IMR-90 (cell line): ENCODE data around the gene SP140L. TPM values are rescaled to one million over a fixed set of nuclear protein-coding genes. Genes with fewer than 3 reads are reported as not detected.

ENCODE experiments used
- ATAC-seq: fragments of 200-7000 bp; cut with Tn5 transposase; 2 replicates; pipeline ENCODE4 v1.9.1; 2020; ENCODE audit warnings: low read depth, mild to moderate bottlenecking, moderate library complexity
- BruUV-seq: library from RNA; stranded (reverse); fragments of 400-500 nt; replicated peaks from 2 replicates; lab custom pipeline; 2021; lab: Mats Ljungman, UMichigan
- CTCF ChIA-PET: fragments of 300-600 bp; formaldehyde crosslinking; extraction: SDS; loops from one replicate; lab custom pipeline; 2021; ENCODE audit warnings: antibody characterized with exemption; lab: Yijun Ruan, JAX
- POLR2A ChIA-PET: fragments of 300-600 bp; sonication (Branson Sonifier 250); formaldehyde crosslinking; loops from one replicate; lab custom pipeline; 2022; ENCODE audit warnings: antibody characterized with exemption; ENCODE audit not compliant: unreplicated experiment; lab: Charles Lee
- DNase-seq: peaks from one replicate; pipeline ENCODE4 v3.0.0; 2013
- H2AFZ ChIP-seq: replicated peaks from 2 replicates; pipeline ENCODE3; 2013; ENCODE audit warnings: low read length, mild to moderate bottlenecking; ENCODE audit not compliant: poor library complexity
- H2AK5ac ChIP-seq: 2 replicates; pipeline ENCODE4 v1.6.1; 2013; ENCODE audit warnings: low read depth, low read length, inconsistent platforms
- H2AK9ac ChIP-seq: replicated peaks from 2 replicates; pipeline ENCODE3; 2013; ENCODE audit warnings: mild to moderate bottlenecking, low read depth, low read length, moderate library complexity; ENCODE audit not compliant: poor library complexity
- H2BK120ac ChIP-seq: 2 replicates; pipeline ENCODE4 v1.6.1; 2013; ENCODE audit warnings: low read depth, low read length, inconsistent platforms
- H2BK15ac ChIP-seq: 3 replicates; pipeline ENCODE4 v1.6.1; 2013; ENCODE audit warnings: low read depth, low read length, inconsistent platforms
- H2BK20ac ChIP-seq: 2 replicates; pipeline ENCODE4 v1.6.1; 2013; ENCODE audit warnings: low read depth, mild to moderate bottlenecking, inconsistent platforms, low read length, moderate library complexity
- H2BK5ac ChIP-seq: 2 replicates; pipeline ENCODE4 v1.6.1; 2013; ENCODE audit warnings: mild to moderate bottlenecking, low read depth, low read length, inconsistent platforms; ENCODE audit not compliant: poor library complexity, severe bottlenecking
- H3K14ac ChIP-seq: replicated peaks from 2 replicates; pipeline ENCODE4 v1.6.1; 2013; ENCODE audit warnings: low read depth, low read length, inconsistent platforms
- H3K18ac ChIP-seq: 2 replicates; pipeline ENCODE4 v1.6.1; 2013; ENCODE audit warnings: low read depth, low read length, control low read depth
- H3K23ac ChIP-seq: 2 replicates; pipeline ENCODE4 v1.6.1; 2013; ENCODE audit warnings: low read depth, low read length, inconsistent platforms
- H3K27ac ChIP-seq: 2 replicates; pipeline ENCODE4 v1.5.1; 2013; ENCODE audit warnings: mild to moderate bottlenecking, control low read depth, low read length; ENCODE audit not compliant: insufficient read depth
- H3K27me3 ChIP-seq: 2 replicates; pipeline ENCODE4 v1.6.1; 2013; ENCODE audit warnings: low read length; ENCODE audit not compliant: control insufficient read depth, insufficient read depth
- H3K36me3 ChIP-seq: 2 replicates; pipeline ENCODE4 v1.6.1; 2013; ENCODE audit warnings: low read length, mixed read lengths; ENCODE audit not compliant: control insufficient read depth, insufficient read depth
- H3K4ac ChIP-seq: 2 replicates; pipeline ENCODE4 v1.6.1; 2013; ENCODE audit warnings: low read depth, low read length, inconsistent platforms
- H3K4me1 ChIP-seq: 2 replicates; pipeline ENCODE4 v1.6.1; 2013; ENCODE audit warnings: low read length, mixed read lengths; ENCODE audit not compliant: control insufficient read depth, insufficient read depth
- H3K4me2 ChIP-seq: 2 replicates; pipeline ENCODE4 v1.6.1; 2013; ENCODE audit warnings: low read depth, mild to moderate bottlenecking, control low read depth, low read length, moderate library complexity
- H3K4me3 ChIP-seq: 2 replicates; pipeline ENCODE4 v1.5.1; 2013; ENCODE audit warnings: low read depth, mild to moderate bottlenecking, control low read depth, low read length, moderate library complexity; ENCODE audit not compliant: insufficient read depth
- H3K56ac ChIP-seq: 2 replicates; pipeline ENCODE4 v1.6.1; 2013; ENCODE audit warnings: low read length, inconsistent platforms; ENCODE audit not compliant: insufficient read depth; ENCODE audit errors: extremely low read depth
- H3K79me1 ChIP-seq, 2 experiments: 2 replicates each; pipeline ENCODE4 v1.6.1; 2013; ENCODE audit warnings: low read length in 2 of 2, inconsistent platforms in 1 of 2, low read depth in 1 of 2
- H3K9ac ChIP-seq: 2 replicates; pipeline ENCODE4 v1.6.1; 2013; ENCODE audit warnings: low read depth, low read length, control low read depth
- H3K9me1 ChIP-seq: 2 replicates; pipeline ENCODE4 v1.6.1; 2013; ENCODE audit warnings: low read length, inconsistent platforms; ENCODE audit not compliant: insufficient read depth
- H3K9me3 ChIP-seq: 2 replicates; pipeline ENCODE4 v1.6.1; 2013; ENCODE audit warnings: low read length; ENCODE audit not compliant: control insufficient read depth, insufficient read depth
- H4K20me1 ChIP-seq: 2 replicates; pipeline ENCODE4 v1.6.1; 2013; ENCODE audit warnings: low read length, inconsistent platforms; ENCODE audit not compliant: insufficient read depth
- H4K5ac ChIP-seq: 2 replicates; pipeline ENCODE4 v1.6.1; 2013; ENCODE audit warnings: mild to moderate bottlenecking, low read depth, low read length, control low read depth
- H4K8ac ChIP-seq, 2 experiments: 2 replicates each; pipeline ENCODE4 v1.6.1; 2013; ENCODE audit warnings: low read depth in 2 of 2, low read length in 2 of 2, control low read depth in 1 of 2, inconsistent platforms in 1 of 2
- H4K91ac ChIP-seq: 2 replicates; pipeline ENCODE4 v1.6.1; 2013; ENCODE audit warnings: low read depth, low read length, inconsistent platforms; ENCODE audit not compliant: insufficient read depth
- BHLHE40 ChIP-seq: fragments of 150-350 bp; IDR thresholded peaks from 2 replicates; pipeline ENCODE4 v1.6.1; 2016; ENCODE audit warnings: mild to moderate bottlenecking, low read depth, low read length
- CEBPB ChIP-seq: IDR thresholded peaks from 2 replicates; pipeline ENCODE4 v1.6.1; 2012; ENCODE audit warnings: low read depth, low read length, improper control_type of control experiment
- CHD1 ChIP-seq: IDR thresholded peaks from 2 replicates; pipeline ENCODE4 v1.6.1; 2012; ENCODE audit warnings: low read depth, low read length, improper control_type of control experiment
- CTCF ChIP-seq: conservative IDR thresholded peaks from 2 replicates; pipeline ENCODE4 v1.5.1; 2012; ENCODE audit warnings: mild to moderate bottlenecking, low read depth, low read length, improper control_type of control experiment
- FOS ChIP-seq: fragments of 150-350 bp; IDR thresholded peaks from 2 replicates; pipeline ENCODE4 v1.6.1; 2016; ENCODE audit warnings: low read depth, low read length
- MAFK ChIP-seq: IDR thresholded peaks from 2 replicates; pipeline ENCODE4 v1.6.1; 2012; ENCODE audit warnings: low read depth, low read length, improper control_type of control experiment
- MAZ ChIP-seq: IDR thresholded peaks from 2 replicates; pipeline ENCODE4 v1.6.1; 2012; ENCODE audit warnings: low read depth, mild to moderate bottlenecking, low read length, improper control_type of control experiment, moderate library complexity, borderline replicate concordance
- MXI1 ChIP-seq: IDR thresholded peaks from 2 replicates; pipeline ENCODE4 v1.6.1; 2012; ENCODE audit warnings: low read depth, mild to moderate bottlenecking, low read length, moderate library complexity, borderline replicate concordance
- NFE2L2 ChIP-seq: fragments of 150-350 bp; IDR thresholded peaks from 2 replicates; pipeline ENCODE4 v1.6.1; 2016; ENCODE audit warnings: low read depth, mild to moderate bottlenecking, low read length
- POLR2A ChIP-seq: IDR thresholded peaks from 2 replicates; pipeline ENCODE4 v1.6.1; 2012; ENCODE audit warnings: mild to moderate bottlenecking, low read depth, low read length
- RAD21 ChIP-seq: IDR thresholded peaks from 2 replicates; pipeline ENCODE4 v1.6.1; 2012; ENCODE audit warnings: low read length, improper control_type of control experiment
- RCOR1 ChIP-seq: IDR thresholded peaks from 2 replicates; pipeline ENCODE4 v1.6.1; 2012; ENCODE audit warnings: mild to moderate bottlenecking, low read length, improper control_type of control experiment; ENCODE audit not compliant: insufficient replicate concordance
- RFX5 ChIP-seq: IDR thresholded peaks from 2 replicates; pipeline ENCODE4 v1.8.0; 2012; ENCODE audit warnings: low read depth, mild to moderate bottlenecking, low read length, moderate library complexity
- SMC3 ChIP-seq: fragments of 150-350 bp; IDR thresholded peaks from 2 replicates; pipeline ENCODE4 v1.6.1; 2016; ENCODE audit warnings: low read depth, mild to moderate bottlenecking, antibody characterized with exemption, low read length, moderate library complexity
- USF2 ChIP-seq: fragments of 150-350 bp; IDR thresholded peaks from 2 replicates; pipeline ENCODE4 v1.6.1; 2017; ENCODE audit warnings: mild to moderate bottlenecking, antibody characterized with exemption, low read length, low read depth
- dilution Hi-C: fragments of 300-500 bp; cut with HindIII; formaldehyde crosslinking; loops from one replicate; pipeline ENCODE4 v1.14.3; 2018; ENCODE audit warnings: low sequenced_read_pairs; ENCODE audit not compliant: unreplicated experiment
- in situ Hi-C: fragments of 300-500 bp; cut with MboI; formaldehyde crosslinking; loops from 3 replicates; pipeline ENCODE4 v1.14.3; 2019; ENCODE audit warnings: low sequenced_read_pairs, inconsistent platforms, mixed read lengths
- intact Hi-C: fragments of 100-400 bp; cut with micrococcal nuclease; formaldehyde crosslinking; loops from 2 replicates; pipeline ENCODE4 v1.10.0; 2022
- polyA plus RNA-seq, 3 experiments: library from polyadenylated mRNA; depleted of rRNA; stranded (reverse); fragments of >200 nt; gene quantifications; 2 replicates each; pipeline ENCODE4 v1.2.3, GENCODE V29; 2012; ENCODE audit warnings: low replicate concordance in 1 of 3
- total RNA-seq: library from RNA; depleted of rRNA; stranded (reverse); fragments of >200 nt; gene quantifications from 2 replicates; pipeline ENCODE4 v1.2.3, GENCODE V29; 2012

The SP140L gene
- total and polyA plus RNA-seq, 2 of the 4 experiments (the other 2 are of a cell fraction), result 5.4 to 11.2 TPM

GRCh38 chr2:230296917-230297316 is 30.1 kb upstream of the SP140L start:
- no peak overlapping the region for H3K4me2 ChIP-seq
- H2BK5ac ChIP-seq, result no peak overlapping the region
- no peaks in the 10 kb centered on the region for H4K20me1 ChIP-seq
- H2AFZ ChIP-seq, result no peak overlapping the region
- no peak overlapping the region for H2BK120ac ChIP-seq
- H4K5ac ChIP-seq, result no peak overlapping the region
- intact Hi-C loops (no loop called here), dilution Hi-C loops (no loop called here), in situ Hi-C loops (no loop called here)
- H2BK20ac ChIP-seq, result no peak overlapping the region
- H3K23ac ChIP-seq, result no peak overlapping the region
- H3K56ac ChIP-seq, result no peak overlapping the region
- no peaks in the 10 kb centered on the region for H3K9me1 ChIP-seq
- H3K9ac ChIP-seq, result no peak overlapping the region
- no peak for ATAC-seq
- no peak for TF ChIP-seq BHLHE40
- no peak for TF ChIP-seq MAZ
- no peak for TF ChIP-seq FOS
- TF ChIP-seq CEBPB, result no peak
- TF ChIP-seq MXI1, result no peak
- no peak for TF ChIP-seq RAD21
- TF ChIP-seq CTCF, result no peak
- no peak for TF ChIP-seq NFE2L2
- no peak for TF ChIP-seq RCOR1
- TF ChIP-seq SMC3, result no peak
- TF ChIP-seq USF2, result no peak
- TF ChIP-seq POLR2A, result no peak
- no peak for TF ChIP-seq CHD1
- no peak for TF ChIP-seq RFX5
- no peak for TF ChIP-seq MAFK
- H2BK15ac ChIP-seq, result no peak overlapping the region
- H2AK9ac ChIP-seq, result no peak overlapping the region
- no peak overlapping the region for H4K91ac ChIP-seq
- H3K79me1 ChIP-seq, result no peaks in the 10 kb centered on the region
- no peak overlapping the region for H3K4me3 ChIP-seq
- no peaks in the 10 kb centered on the region for H3K36me3 ChIP-seq
- BruUV-seq, result no TSS peak
- H3K27ac ChIP-seq, result no peak overlapping the region
- ChIA-PET CTCF (no interaction called here), POLR2A (no interaction called here)
- H3K14ac ChIP-seq, result no peak overlapping the region
- H4K8ac ChIP-seq, result no peak overlapping the region
- H3K18ac ChIP-seq, result no peak overlapping the region
- H3K27me3 ChIP-seq, result peaks cover 1% of the 10 kb centered on the region; the same call in 1 of the 2 replicates
- H2AK5ac ChIP-seq, result no peak overlapping the region
- peaks cover 2% of the 10 kb centered on the region; the same call in 1 of the 2 replicates for H3K9me3 ChIP-seq
- H3K4me1 ChIP-seq, result no peaks in the 10 kb centered on the region
- H3K4ac ChIP-seq, result no peak overlapping the region
- DNase-seq, result no peak
